ENCODE measurements around the gene LRP4. TPM values are rescaled to one million over a fixed set of nuclear protein-coding genes. Genes with fewer than 3 reads are reported as not detected.

LRP4 gene
- total RNA-seq, 1 donor from 2014 or later = 4.9 TPM

- H3K4me1 ChIP-seq = peaks cover 0 to 8% of the 10 kb centered on the region in 2 donors
- no peak for DNase-seq (ENCODE audit: low spot score in 2 of 2)
- intact Hi-C loops (cut with DNase I) = no loop called here
- no peak overlapping the region for H3K4me3 ChIP-seq
- no peak for TF ChIP-seq CTCF (IDR thresholded peaks at IDR 0.05)
- no peaks in the 10 kb centered on the region for H3K27me3 ChIP-seq
- H3K9me3 ChIP-seq = no peaks in the 10 kb centered on the region
- no peak overlapping the region for H3K27ac ChIP-seq
- no peaks in the 10 kb centered on the region for H3K36me3 ChIP-seq
Observed at GRCh38 chr11:46840116-46840515, 78.2 kb downstream of the LRP4 start.

GRCh38 chr11:46838501-46838900, 79.8 kb downstream of the LRP4 start:
- H3K36me3 ChIP-seq = no peaks in the 10 kb centered on the region
- intact Hi-C loops (cut with DNase I) = no loop called here
- no peaks in the 10 kb centered on the region for H3K9me3 ChIP-seq
- no peak overlapping the region for H3K27ac ChIP-seq
- H3K4me1 ChIP-seq = no peaks in the 10 kb centered on the region
- no peaks in the 10 kb centered on the region for H3K27me3 ChIP-seq
- no peak for DNase-seq (ENCODE audit: low spot score in 2 of 2)
- TF ChIP-seq CTCF (IDR thresholded peaks at IDR 0.05) = no peak
- no peak overlapping the region for H3K4me3 ChIP-seq

GRCh38 chr11:46837860-46838259, 80.5 kb downstream of the LRP4 start:
- no peak for DNase-seq (ENCODE audit: low spot score in 2 of 2)
- no peaks in the 10 kb centered on the region for H3K9me3 ChIP-seq
- no peaks in the 10 kb centered on the region for H3K27me3 ChIP-seq
- H3K4me3 ChIP-seq = no peak overlapping the region
- no peaks in the 10 kb centered on the region for H3K36me3 ChIP-seq
- H3K27ac ChIP-seq = no peak overlapping the region
- TF ChIP-seq CTCF (IDR thresholded peaks at IDR 0.05) = no peak
- no peaks in the 10 kb centered on the region for H3K4me1 ChIP-seq
- intact Hi-C loops (cut with DNase I) = no loop called here

GRCh38 chr11:46836870-46837269, 81.5 kb downstream of the LRP4 start:
- TF ChIP-seq CTCF (IDR thresholded peaks at IDR 0.05) = no peak
- Histone ChIP-seq H3K4me3 (no peak overlapping the region), H3K27ac (no peak overlapping the region), H3K27me3 (no peaks in the 10 kb centered on the region), H3K4me1 (no peaks in the 10 kb centered on the region), H3K9me3 (no peaks in the 10 kb centered on the region), H3K36me3 (no peaks in the 10 kb centered on the region)
- intact Hi-C loops (cut with DNase I) = no loop called here
- no peak for DNase-seq (ENCODE audit: low spot score in 2 of 2)

DNA sequence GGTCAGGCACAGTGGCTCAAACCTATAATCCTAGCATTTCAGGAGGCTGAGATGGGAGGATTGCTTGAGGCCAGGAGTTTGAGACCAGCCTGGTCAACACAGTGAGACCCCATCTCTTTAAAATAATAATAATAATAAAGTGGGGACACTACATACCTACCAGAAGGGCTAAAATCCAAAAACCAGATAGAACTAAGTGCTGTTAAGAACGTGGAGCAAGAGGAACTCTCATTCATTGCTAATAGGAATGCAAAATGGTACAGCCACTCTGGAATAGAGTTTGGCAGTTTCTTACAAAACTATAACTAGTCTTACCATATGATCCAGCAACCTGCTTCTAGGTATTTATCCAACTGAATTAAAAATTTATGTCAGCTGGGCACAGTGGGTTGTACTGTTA, 81.9 kb downstream of the LRP4 start:
- no peak for TF ChIP-seq CTCF (IDR thresholded peaks at IDR 0.05)
- H3K27me3 ChIP-seq = no peaks in the 10 kb centered on the region
- no peaks in the 10 kb centered on the region for H3K36me3 ChIP-seq
- H3K27ac ChIP-seq = no peak overlapping the region
- no peaks in the 10 kb centered on the region for H3K9me3 ChIP-seq
- intact Hi-C loops (cut with DNase I) = no loop called here
- DNase-seq (ENCODE audit: low spot score in 2 of 2) = no peak
- H3K4me3 ChIP-seq = no peak overlapping the region
- no peaks in the 10 kb centered on the region for H3K4me1 ChIP-seq

GRCh38 chr11:46835897-46836296, 82.5 kb downstream of the LRP4 start:
- Histone ChIP-seq H3K27me3 (no peaks in the 10 kb centered on the region), H3K4me3 (no peak overlapping the region), H3K9me3 (no peaks in the 10 kb centered on the region), H3K36me3 (no peaks in the 10 kb centered on the region), H3K4me1 (no peaks in the 10 kb centered on the region), H3K27ac (no peak overlapping the region)
- DNase-seq (ENCODE audit: low spot score in 2 of 2) = no peak
- no peak for TF ChIP-seq CTCF (IDR thresholded peaks at IDR 0.05)
- intact Hi-C loops (cut with DNase I) = no loop called here

Measured in ascending aorta (tissue), 2 donors.